ENCODE results near the gene PACS1. TPM values are rescaled to one million over a fixed set of nuclear protein-coding genes. Genes with fewer than 3 reads are reported as not detected.

The PACS1 gene
- total RNA-seq, 3 donors from 2014 or later: 37.9 to 40.6 (median 38.6) TPM

- no peak for DNase-seq (ENCODE audit: low spot score in 2 of 2)
- Histone ChIP-seq H3K4me1 (no peaks in the 10 kb centered on the region), H3K27ac (no peak overlapping the region), H3K9me3 (no peaks in the 10 kb centered on the region), H3K36me3 (no peaks in the 10 kb centered on the region), H3K27me3 (no peaks in the 10 kb centered on the region), H3K4me3 (no peak overlapping the region)
- TF ChIP-seq POLR2A (IDR thresholded peaks at IDR 0.05): no peak
- TF ChIP-seq, protein P1, sequence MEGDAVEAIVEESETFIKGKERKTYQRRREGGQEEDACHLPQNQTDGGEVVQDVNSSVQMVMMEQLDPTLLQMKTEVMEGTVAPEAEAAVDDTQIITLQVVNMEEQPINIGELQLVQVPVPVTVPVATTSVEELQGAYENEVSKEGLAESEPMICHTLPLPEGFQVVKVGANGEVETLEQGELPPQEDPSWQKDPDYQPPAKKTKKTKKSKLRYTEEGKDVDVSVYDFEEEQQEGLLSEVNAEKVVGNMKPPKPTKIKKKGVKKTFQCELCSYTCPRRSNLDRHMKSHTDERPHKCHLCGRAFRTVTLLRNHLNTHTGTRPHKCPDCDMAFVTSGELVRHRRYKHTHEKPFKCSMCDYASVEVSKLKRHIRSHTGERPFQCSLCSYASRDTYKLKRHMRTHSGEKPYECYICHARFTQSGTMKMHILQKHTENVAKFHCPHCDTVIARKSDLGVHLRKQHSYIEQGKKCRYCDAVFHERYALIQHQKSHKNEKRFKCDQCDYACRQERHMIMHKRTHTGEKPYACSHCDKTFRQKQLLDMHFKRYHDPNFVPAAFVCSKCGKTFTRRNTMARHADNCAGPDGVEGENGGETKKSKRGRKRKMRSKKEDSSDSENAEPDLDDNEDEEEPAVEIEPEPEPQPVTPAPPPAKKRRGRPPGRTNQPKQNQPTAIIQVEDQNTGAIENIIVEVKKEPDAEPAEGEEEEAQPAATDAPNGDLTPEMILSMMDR (IDR thresholded peaks at IDR 0.05): no peak
- no peak for TF ChIP-seq POLR2AphosphoS5 (IDR thresholded peaks at IDR 0.05)
- intact Hi-C loops (cut with DNase I; ENCODE audit: low total_unique reads): no loop called here
These were observed 31.0 kb downstream of the PACS1 start for GRCh38 chr11:66101066-66101464.

DNA sequence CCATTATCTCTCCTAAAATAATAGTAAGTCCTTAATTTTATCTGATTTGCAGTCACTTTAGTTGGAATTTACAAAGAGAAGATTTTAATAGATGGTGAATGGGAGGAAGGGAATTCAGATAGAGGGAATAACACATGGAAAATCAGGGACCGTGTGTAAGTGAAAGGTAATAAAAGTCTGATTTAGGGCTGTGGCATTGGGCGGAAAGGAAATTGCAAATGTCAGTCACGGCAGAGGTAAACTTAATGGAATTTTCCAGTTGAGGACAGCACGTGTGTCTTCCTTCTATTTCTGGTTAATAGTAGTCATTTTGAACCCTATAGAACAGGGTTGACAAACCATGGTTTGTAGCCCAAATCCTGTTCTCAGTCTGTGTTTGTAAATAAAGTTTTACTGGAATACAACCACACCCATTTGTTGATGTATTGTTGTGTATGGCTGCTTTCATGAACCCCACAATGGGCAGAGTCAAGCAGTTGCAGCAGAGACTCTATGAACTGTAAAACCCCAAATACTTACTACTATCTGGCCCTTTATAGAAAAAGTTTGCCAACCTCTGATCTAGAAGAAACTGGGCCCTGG, 34.1 kb downstream of the PACS1 start:
- DNase-seq (ENCODE audit: low spot score in 2 of 2): no peak
- no peak overlapping the region for H3K27ac ChIP-seq
- no peak overlapping the region for H3K4me3 ChIP-seq
- H3K36me3 ChIP-seq: no peaks in the 10 kb centered on the region
- TF ChIP-seq POLR2A (IDR thresholded peaks at IDR 0.05): no peak
- no peak for TF ChIP-seq POLR2AphosphoS5 (IDR thresholded peaks at IDR 0.05)
- TF ChIP-seq, protein P1 (IDR thresholded peaks at IDR 0.05): no peak
- intact Hi-C loops (cut with DNase I; ENCODE audit: low total_unique reads): no loop called here
- H3K27me3 ChIP-seq: no peaks in the 10 kb centered on the region
- H3K4me1 ChIP-seq: no peaks in the 10 kb centered on the region
- no peaks in the 10 kb centered on the region for H3K9me3 ChIP-seq

- Histone ChIP-seq H3K27me3 (no peaks in the 10 kb centered on the region), H3K27ac (no peak overlapping the region), H3K4me1 (peaks cover 0 to under 1% of the 10 kb centered on the region in 2 donors), H3K4me3 (no peak overlapping the region), H3K9me3 (no peaks in the 10 kb centered on the region), H3K36me3 (no peaks in the 10 kb centered on the region)
- DNase-seq (ENCODE audit: low spot score in 2 of 2): no peak
- TF ChIP-seq, protein P1 (IDR thresholded peaks at IDR 0.05): no peak
- TF ChIP-seq POLR2A (IDR thresholded peaks at IDR 0.05) (no peak), POLR2AphosphoS5 (IDR thresholded peaks at IDR 0.05) (no peak)
- intact Hi-C loops (cut with DNase I; ENCODE audit: low total_unique reads): no loop called here
These were observed 36.9 kb downstream of the PACS1 start for GRCh38 chr11:66106786-66107599.

DNA sequence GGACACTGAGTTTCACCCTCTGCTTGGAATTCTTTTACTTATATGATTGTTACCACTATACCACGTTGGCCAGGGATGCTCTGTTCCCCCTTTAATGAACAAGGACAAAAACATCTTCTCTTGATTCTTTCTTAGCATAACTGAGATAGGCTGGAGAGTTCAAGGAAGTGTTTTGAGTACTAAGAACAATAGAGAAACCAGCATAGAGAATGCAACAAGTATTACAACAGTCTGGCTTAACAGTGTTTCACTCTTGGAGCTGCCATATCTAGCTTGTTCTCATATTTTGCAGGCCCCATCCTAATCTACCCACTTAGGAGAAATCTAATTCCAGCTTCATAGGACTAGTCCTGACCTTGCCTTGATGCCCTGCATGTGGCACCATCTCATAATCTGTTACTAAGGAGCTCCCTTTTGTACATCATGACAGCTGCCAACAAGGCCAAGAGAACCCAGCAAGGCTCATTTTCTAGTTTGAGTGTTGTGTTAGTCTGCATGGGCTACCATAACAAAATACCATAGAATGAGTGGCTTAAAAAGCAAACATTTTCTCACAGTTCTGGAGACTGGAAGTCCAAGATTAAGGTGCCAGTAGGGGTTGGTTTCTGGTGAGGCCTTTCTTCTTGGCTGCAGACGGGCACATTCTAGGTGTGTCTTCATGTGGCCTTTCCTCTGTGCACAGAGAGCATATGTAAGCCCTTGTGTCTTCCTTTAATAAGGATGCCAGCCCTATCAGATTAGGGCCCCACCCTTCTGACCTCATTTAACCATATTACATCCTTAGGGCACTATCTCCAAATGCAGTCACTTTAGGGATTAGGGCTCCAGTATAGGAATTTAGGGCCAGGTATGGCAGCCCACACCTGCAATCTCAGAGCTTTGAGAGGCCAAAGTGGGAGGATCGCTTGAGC, 37.8 kb downstream of the PACS1 start:
- TF ChIP-seq POLR2A (IDR thresholded peaks at IDR 0.05): no peak
- TF ChIP-seq POLR2AphosphoS5 (IDR thresholded peaks at IDR 0.05): no peak
- TF ChIP-seq, protein P1 (IDR thresholded peaks at IDR 0.05): no peak
- H3K4me1 ChIP-seq: peaks cover 0 to 9% of the 10 kb centered on the region in 2 donors
- DNase-seq (ENCODE audit: low spot score in 2 of 2): no peak
- no peaks in the 10 kb centered on the region for H3K9me3 ChIP-seq
- no peaks in the 10 kb centered on the region for H3K27me3 ChIP-seq
- no peak overlapping the region for H3K4me3 ChIP-seq
- H3K27ac ChIP-seq: no peak overlapping the region
- intact Hi-C loops (cut with DNase I; ENCODE audit: low total_unique reads): no loop called here
- no peaks in the 10 kb centered on the region for H3K36me3 ChIP-seq

Data from breast epithelium (tissue), 4 donors.